WERI-Rb-1 (cell line): ENCODE results near the gene MTUS2.
"Not testable (repeated sequence)": the region's sequence is repeated elsewhere in the genome, so short reads cannot be mapped to it uniquely, and the experiment has no call there.

Experiments used
- DNase-seq: peaks from one replicate; pipeline ENCODE4 v3.0.0-alpha.2; 2020
- H3K27ac ChIP-seq: fragments of 250-450 bp; sonication (Bioruptor Pico); 2 replicates; pipeline ENCODE4 v1.5.1; 2020; ENCODE audit warnings: mild to moderate bottlenecking, moderate library complexity
- H3K27me3 ChIP-seq: fragments of 250-450 bp; sonication (Bioruptor Pico); 2 replicates; pipeline ENCODE4 v1.5.1; 2021; ENCODE audit warnings: mild to moderate bottlenecking, low read depth, moderate library complexity; ENCODE audit not compliant: insufficient read depth, severe bottlenecking
- H3K36me3 ChIP-seq: fragments of 250-450 bp; sonication (Bioruptor Pico); 2 replicates; pipeline ENCODE4 v1.5.1; 2020; ENCODE audit warnings: mild to moderate bottlenecking, moderate library complexity
- H3K4me3 ChIP-seq: 2 replicates; pipeline ENCODE4 v1.5.1; 2011; ENCODE audit warnings: low read depth, mild to moderate bottlenecking, control low read depth, low read length
- H3K9me3 ChIP-seq: fragments of 250-450 bp; sonication (Bioruptor Pico); 2 replicates; pipeline ENCODE4 v1.5.1; 2021; ENCODE audit warnings: mild to moderate bottlenecking, moderate library complexity; ENCODE audit not compliant: severe bottlenecking
- CTCF ChIP-seq: IDR thresholded peaks from 2 replicates; pipeline ENCODE4 v1.5.1; 2011; ENCODE audit warnings: low read depth, mild to moderate bottlenecking, control low read depth, inconsistent platforms, low read length

The MTUS2 gene

GRCh38 chr13:29195456-29195855 lies 375.3 kb downstream of the MTUS2 start:
- no peak for DNase-seq
- TF ChIP-seq CTCF, result no peak
- Histone ChIP-seq H3K9me3 (no peaks in the 10 kb centered on the region), H3K27me3 (no peaks in the 10 kb centered on the region), H3K4me3 (no peak overlapping the region), H3K36me3 (no peaks in the 10 kb centered on the region), H3K27ac (no peak overlapping the region)

- Histone ChIP-seq H3K27me3 (no peaks in the 10 kb centered on the region), H3K4me3 (no peak overlapping the region), H3K9me3 (no peaks in the 10 kb centered on the region), H3K27ac (no peak overlapping the region), H3K36me3 (no peaks in the 10 kb centered on the region)
- DNase-seq, result no peak
- no peak for TF ChIP-seq CTCF
Measured at GRCh38 chr13:29196409-29197074, 376.4 kb downstream of the MTUS2 start.

- DNase-seq, H3K27me3 ChIP-seq, H3K4me3 ChIP-seq, H3K27ac ChIP-seq, H3K9me3 ChIP-seq, H3K36me3 ChIP-seq: not testable (repeated sequence)
Measured at GRCh38 chr13:29202753-29203152, 382.6 kb downstream of the MTUS2 start.

GRCh38 chr13:29204651-29205050 lies 384.5 kb downstream of the MTUS2 start:
- TF ChIP-seq CTCF, result no peak
- DNase-seq, result no peak
- no peaks in the 10 kb centered on the region for H3K9me3 ChIP-seq
- no peak overlapping the region for H3K4me3 ChIP-seq
- H3K27ac ChIP-seq, result no peak overlapping the region
- no peaks in the 10 kb centered on the region for H3K36me3 ChIP-seq
- H3K27me3 ChIP-seq, result no peaks in the 10 kb centered on the region

- no peaks in the 10 kb centered on the region for H3K9me3 ChIP-seq
- no peaks in the 10 kb centered on the region for H3K27me3 ChIP-seq
- H3K4me3 ChIP-seq, result no peak overlapping the region
- DNase-seq, result no peak
- H3K36me3 ChIP-seq, result no peaks in the 10 kb centered on the region
- no peak for TF ChIP-seq CTCF
- H3K27ac ChIP-seq, result no peak overlapping the region
Measured at GRCh38 chr13:29210676-29211075, 390.5 kb downstream of the MTUS2 start.

GRCh38 chr13:29211162-29211561 lies 391.0 kb downstream of the MTUS2 start:
- H3K9me3 ChIP-seq, H3K27ac ChIP-seq, H3K27me3 ChIP-seq, DNase-seq, H3K36me3 ChIP-seq, H3K4me3 ChIP-seq: not testable (repeated sequence)

GRCh38 chr13:29222458-29222857 lies 402.3 kb downstream of the MTUS2 start:
- no peak for TF ChIP-seq CTCF
- Histone ChIP-seq H3K27me3 (no peaks in the 10 kb centered on the region), H3K36me3 (no peaks in the 10 kb centered on the region), H3K27ac (no peak overlapping the region), H3K4me3 (no peak overlapping the region), H3K9me3 (no peaks in the 10 kb centered on the region)
- DNase-seq, result no peak
